Hindlimb muscle (tissue), 1 donor: Measurements from ENCODE around the gene CPT1C. TPM values are rescaled to one million over a fixed set of nuclear protein-coding genes. Genes with fewer than 3 reads are reported as not detected.

ENCODE experiments used
- DNase-seq: peaks from one replicate; pipeline ENCODE4 v3.0.0-alpha.2; 2013
- polyA plus RNA-seq: library from polyadenylated mRNA; unstranded; fragments of 120-200 nt; gene quantifications from one replicate; pipeline ENCODE4 v1.2.1, GENCODE V29; 2013; ENCODE audit not compliant: insufficient read length

Gene CPT1C
- polyA plus RNA-seq, 1 donor = 6.2 TPM

- peak; percentile 38 for DNase-seq
Observed at GRCh38 chr19:49761625-49762311, 70.9 kb downstream of the CPT1C start.

GRCh38 chr19:49763230-49763629 lies 72.3 kb downstream of the CPT1C start, which contains the start of gene TSKS:
Gene TSKS (minus strand): TSS chr19:49763306. CDS start chr19:49763247, 59 bp downstream.
- DNase-seq = no peak

Other genes with a start within 250 kb of the CPT1C start
- gene SLC17A7, start 249.6 kb upstream of the CPT1C start, polyA plus RNA-seq = 0.76 TPM
- 43.8 TPM for gene PIH1D1, start 239.3 kb upstream of the CPT1C start, polyA plus RNA-seq
- 14.8 TPM for gene ALDH16A1, start 237.9 kb upstream of the CPT1C start, polyA plus RNA-seq
- 3.5 TPM for gene FLT3LG, start 216.9 kb upstream of the CPT1C start, polyA plus RNA-seq
- gene RPL13A, start 203.5 kb upstream of the CPT1C start, polyA plus RNA-seq = 4,873 TPM
- 3,298 TPM for gene RPS11, start 194.7 kb upstream of the CPT1C start, polyA plus RNA-seq
- 178 TPM for gene FCGRT, start 178.5 kb upstream of the CPT1C start, polyA plus RNA-seq
- gene RCN3, start 163.1 kb upstream of the CPT1C start, polyA plus RNA-seq = 44.5 TPM
- gene NOSIP, start 110.6 kb upstream of the CPT1C start, polyA plus RNA-seq = 59.7 TPM
- gene PRRG2, start 109.8 kb upstream of the CPT1C start, polyA plus RNA-seq = 0.18 TPM
- 23.3 TPM for gene PRR12, start 99.9 kb upstream of the CPT1C start, polyA plus RNA-seq
- 29.1 TPM for gene RRAS, start 51.0 kb upstream of the CPT1C start, polyA plus RNA-seq
- gene SCAF1, start 48.9 kb upstream of the CPT1C start, polyA plus RNA-seq = 36.4 TPM
- 38.7 TPM for gene IRF3, start 25.3 kb upstream of the CPT1C start, polyA plus RNA-seq
- gene BCL2L12, start 25.2 kb upstream of the CPT1C start, polyA plus RNA-seq = 35.9 TPM
- 214 TPM for gene PRMT1, start 13.8 kb upstream of the CPT1C start, polyA plus RNA-seq
- 2.2 TPM for gene ADM5, start 1.5 kb upstream of the CPT1C start, polyA plus RNA-seq
- gene TSKS, start 72.2 kb downstream of the CPT1C start, polyA plus RNA-seq = 0.94 TPM
- gene AP2A1, start 75.9 kb downstream of the CPT1C start, polyA plus RNA-seq = 68.3 TPM
- 18.3 TPM for gene FUZ, start 122.2 kb downstream of the CPT1C start, polyA plus RNA-seq
- gene MED25, start 127.2 kb downstream of the CPT1C start, polyA plus RNA-seq = 33.0 TPM
- 254 TPM for gene PTOV1, start 160.0 kb downstream of the CPT1C start, polyA plus RNA-seq
- 34.3 TPM for gene PNKP, start 176.5 kb downstream of the CPT1C start, polyA plus RNA-seq
- 42.7 TPM for gene AKT1S1, start 186.2 kb downstream of the CPT1C start, polyA plus RNA-seq
- 49.1 TPM for gene TBC1D17, start 186.6 kb downstream of the CPT1C start, polyA plus RNA-seq
- gene IL4I1, start 205.8 kb downstream of the CPT1C start, polyA plus RNA-seq = 1.8 TPM
- gene ATF5, start 238.1 kb downstream of the CPT1C start, polyA plus RNA-seq = 28.8 TPM
- gene NUP62, start 238.4 kb downstream of the CPT1C start, polyA plus RNA-seq = 64.1 TPM